Measurements from ENCODE around the gene SYNGR1.
"Not testable (repeated sequence)": the region's sequence is repeated elsewhere in the genome, so short reads cannot be mapped to it uniquely, and the experiment has no call there.

SYNGR1 gene

GRCh38 chr22:39352306-39352891 is 2.6 kb downstream of the SYNGR1 start:
- no peak for DNase-seq

GRCh38 chr22:39353346-39353745 is 3.6 kb downstream of the SYNGR1 start:
- no peak for DNase-seq

- DNase-seq: no peak
Measured at GRCh38 chr22:39355080-39355479, 5.3 kb downstream of the SYNGR1 start.

GRCh38 chr22:39355805-39356204 is 6.0 kb downstream of the SYNGR1 start:
- not testable (repeated sequence) for DNase-seq

GRCh38 chr22:39356464-39356863 is 6.7 kb downstream of the SYNGR1 start:
- peak; percentile 95 to 97 for DNase-seq

- peak in 1 of 2 experiments; percentile 18 for DNase-seq
Measured at GRCh38 chr22:39357110-39358108, 7.6 kb downstream of the SYNGR1 start.

GRCh38 chr22:39358197-39358596 is 8.4 kb downstream of the SYNGR1 start:
- DNase-seq: not testable (repeated sequence)

- DNase-seq: no peak
Measured at GRCh38 chr22:39359659-39360195, 9.9 kb downstream of the SYNGR1 start.

GRCh38 chr22:39360242-39360641 is 10.5 kb downstream of the SYNGR1 start:
- no peak for DNase-seq

- DNase-seq: peak in 1 of 2 experiments; percentile 51
Measured at GRCh38 chr22:39360674-39361413, 11.1 kb downstream of the SYNGR1 start.

GRCh38 chr22:39361496-39361895 is 11.7 kb downstream of the SYNGR1 start:
- DNase-seq: peak in 1 of 2 experiments; percentile 26

GRCh38 chr22:39362271-39362670 is 12.5 kb downstream of the SYNGR1 start:
- peak; percentile 88 to 95 for DNase-seq

GRCh38 chr22:39362932-39363331 is 13.1 kb downstream of the SYNGR1 start:
- DNase-seq: no peak

- peak; percentile 46 to 80 for DNase-seq
Measured at GRCh38 chr22:39363751-39364515, 14.1 kb downstream of the SYNGR1 start.

- peak in 1 of 2 experiments; percentile 29 for DNase-seq
Measured at GRCh38 chr22:39364714-39365491, 15.1 kb downstream of the SYNGR1 start.

- DNase-seq: no peak
Measured at GRCh38 chr22:39365492-39365780, 15.6 kb downstream of the SYNGR1 start.

GRCh38 chr22:39367035-39367434 is 17.2 kb downstream of the SYNGR1 start:
- no peak for DNase-seq

- DNase-seq: no peak
Measured at GRCh38 chr22:39368461-39368911, 18.7 kb downstream of the SYNGR1 start.

GRCh38 chr22:39369186-39369585 is 19.4 kb downstream of the SYNGR1 start:
- no peak for DNase-seq

GRCh38 chr22:39369586-39369985 is 19.8 kb downstream of the SYNGR1 start:
- no peak for DNase-seq

- no peak for DNase-seq
Measured at GRCh38 chr22:39371732-39372131, 21.9 kb downstream of the SYNGR1 start.

All from NCI-H524 (cell line).